Fibroblast of villous mesenchyme (primary cell): ENCODE data around the gene DISC1. TPM values are rescaled to one million over a fixed set of nuclear protein-coding genes. Genes with fewer than 3 reads are reported as not detected.
A peak's percentile ranks its signal among the peaks of the same experiment; 100 is the strongest.
"Not testable (repeated sequence)": the region's sequence is repeated elsewhere in the genome, so short reads cannot be mapped to it uniquely, and the experiment has no call there.

ENCODE experiments used
- DNase-seq: peaks from one replicate; pipeline ENCODE4 v3.0.0-alpha.2; 2010; ENCODE audit warnings: low read depth
- H3K4me3 ChIP-seq: 2 replicates; pipeline ENCODE4 v1.5.1; 2011; ENCODE audit warnings: low read depth, mild to moderate bottlenecking, low read length
- CTCF ChIP-seq: IDR thresholded peaks from 2 replicates; pipeline ENCODE4 v1.5.1; 2012; ENCODE audit warnings: low read depth, mild to moderate bottlenecking, low read length; ENCODE audit not compliant: insufficient read depth
- total RNA-seq: library from RNA; depleted of rRNA; stranded (reverse); fragments of >200 nt; gene quantifications from 2 replicates; pipeline ENCODE4 v1.2.3, GENCODE V29; 2012

DISC1 gene
- total RNA-seq, 1 donor = 9.9 TPM

DNA sequence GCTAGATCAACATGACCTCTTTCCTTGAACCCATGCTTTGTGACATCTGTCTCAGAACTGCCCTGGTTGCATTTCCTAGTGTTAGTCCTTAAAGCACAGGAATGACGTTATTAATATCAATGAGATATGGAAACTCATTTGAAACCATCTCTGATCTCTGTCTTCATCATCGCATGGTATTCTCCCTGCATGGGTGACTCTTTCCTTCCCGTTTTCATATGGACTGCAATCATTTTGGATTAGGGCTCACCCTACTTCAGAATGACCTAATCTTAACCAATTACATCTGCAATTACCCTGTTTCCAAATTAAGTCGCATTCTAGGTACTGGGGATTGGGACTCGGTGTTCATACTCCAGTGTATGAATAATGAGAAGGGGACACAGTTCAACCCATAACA is 41.7 kb upstream of the DISC1 start:
- TF ChIP-seq CTCF = no peak
- no peak for DNase-seq
- no peak overlapping the region for H3K4me3 ChIP-seq

DNA sequence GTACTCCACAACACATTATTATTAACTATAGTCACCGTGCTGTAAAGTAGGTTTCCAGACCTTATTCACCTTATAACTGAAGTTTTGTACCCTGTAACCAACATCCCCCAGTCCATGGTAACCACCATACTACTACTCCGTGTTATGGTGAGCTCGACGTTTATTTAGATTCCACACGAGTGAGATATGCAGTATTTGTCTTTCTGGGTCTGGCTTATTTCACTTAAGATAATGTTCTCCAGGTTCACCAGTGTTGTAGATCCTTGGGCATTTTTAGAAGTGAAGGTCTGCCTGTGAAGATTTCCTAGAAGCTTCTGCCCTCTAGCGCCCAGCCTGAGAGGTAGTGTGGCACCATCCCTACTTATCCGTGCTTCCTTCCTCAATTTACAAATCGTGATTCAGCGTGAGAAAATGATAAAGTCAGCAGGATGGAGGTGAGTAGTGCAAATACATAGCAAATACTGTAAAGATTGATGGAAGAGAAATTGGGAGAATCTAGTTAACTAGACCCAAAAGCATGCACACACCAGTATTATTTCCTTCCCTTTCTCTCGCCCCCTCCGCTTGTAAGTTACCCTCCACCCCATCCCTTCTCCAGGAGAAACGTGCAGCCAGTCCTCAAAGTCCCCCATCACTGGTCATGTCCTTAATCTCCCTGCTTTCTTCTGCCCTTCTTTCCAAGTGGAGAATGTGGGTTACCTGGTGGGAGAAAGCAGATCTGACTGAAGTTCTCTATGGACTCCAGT is 36.0 kb upstream of the DISC1 start:
- H3K4me3 ChIP-seq = no peak overlapping the region
- peak; percentile 79 for TF ChIP-seq CTCF
- peak; percentile 85 for DNase-seq

GRCh38 chr1:231591466-231591865 is 35.1 kb upstream of the DISC1 start:
- no peak for TF ChIP-seq CTCF
- no peak overlapping the region for H3K4me3 ChIP-seq
- no peak for DNase-seq

DNA sequence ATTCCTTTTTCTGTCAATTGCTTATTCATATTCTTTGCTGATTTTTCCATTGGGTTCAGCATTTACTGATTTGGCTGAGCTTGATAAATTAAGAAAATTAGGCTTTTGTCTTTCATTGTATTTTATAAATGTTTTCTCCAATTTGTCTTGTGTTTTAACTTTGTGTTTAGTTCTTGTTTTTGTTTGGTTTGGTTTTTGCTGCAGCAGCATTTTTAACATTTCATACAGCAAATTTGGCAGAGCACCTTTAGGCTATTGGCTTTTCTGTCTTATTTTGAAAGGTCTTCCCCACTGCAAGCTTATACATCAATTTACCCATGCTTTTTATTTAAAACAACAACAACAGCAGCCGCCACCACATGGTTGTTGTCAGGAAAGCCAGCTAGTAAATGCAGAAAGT is 33.8 kb upstream of the DISC1 start:
- no peak for TF ChIP-seq CTCF
- DNase-seq = no peak
- no peak overlapping the region for H3K4me3 ChIP-seq

DNA sequence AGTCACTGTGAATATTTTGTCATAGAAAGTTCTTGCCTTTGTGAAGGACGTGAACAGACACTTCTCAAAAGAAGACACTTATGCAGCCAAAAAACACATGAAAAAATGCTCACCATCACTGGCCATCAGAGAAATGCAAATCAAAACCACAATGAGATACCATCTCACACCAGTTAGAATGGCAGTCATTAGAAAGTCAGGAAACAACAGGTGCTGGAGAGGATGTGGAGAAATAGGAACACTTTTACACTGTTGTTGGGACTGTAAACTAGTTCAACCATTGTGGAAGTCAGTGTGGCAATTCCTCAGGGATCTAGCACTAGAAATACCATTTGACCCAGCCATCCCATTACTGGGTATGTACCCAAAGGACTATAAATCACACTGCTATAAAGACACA is 33.3 kb upstream of the DISC1 start:
- DNase-seq = not testable (repeated sequence)

GRCh38 chr1:231594123-231594522 is 32.5 kb upstream of the DISC1 start:
- no peak overlapping the region for H3K4me3 ChIP-seq
- TF ChIP-seq CTCF = no peak
- no peak for DNase-seq

More for the DNA sequence above, 33.3 kb upstream of the DISC1 start:
- H3K4me3 ChIP-seq = not testable (repeated sequence)

DNA sequence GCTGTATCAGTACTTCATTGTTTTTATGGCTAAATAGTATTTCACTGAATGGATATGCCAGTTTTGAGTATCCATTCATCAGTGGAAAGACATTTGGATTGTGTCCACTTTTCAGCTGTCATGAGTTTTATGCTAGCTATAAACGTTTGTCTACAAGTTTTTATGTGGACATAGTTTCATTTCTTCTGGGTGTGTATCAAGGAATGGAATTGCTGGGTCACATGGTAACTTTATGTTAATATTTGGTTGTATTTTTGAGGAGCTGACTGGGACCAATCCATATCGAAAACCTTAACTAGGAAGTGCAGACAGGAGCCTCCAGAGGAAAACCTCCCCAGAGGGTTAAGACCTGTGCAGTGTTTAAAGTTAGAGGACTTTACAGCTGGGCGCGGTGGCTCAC is 31.8 kb upstream of the DISC1 start:
- no peak overlapping the region for H3K4me3 ChIP-seq
- no peak for TF ChIP-seq CTCF
- no peak for DNase-seq
